Activated CD4-positive, alpha-beta T cell treated with anti-CD3 and anti-CD28 coated beads for 4 hours (primary cell): ENCODE measurements around the gene PRDM16.
A peak's percentile ranks its signal among the peaks of the same experiment; 100 is the strongest.

ENCODE experiments used
- DNase-seq, 2 donors: peaks; one replicate each; pipeline ENCODE4 v3.0.0-alpha.2; 2020

Gene PRDM16

DNA sequence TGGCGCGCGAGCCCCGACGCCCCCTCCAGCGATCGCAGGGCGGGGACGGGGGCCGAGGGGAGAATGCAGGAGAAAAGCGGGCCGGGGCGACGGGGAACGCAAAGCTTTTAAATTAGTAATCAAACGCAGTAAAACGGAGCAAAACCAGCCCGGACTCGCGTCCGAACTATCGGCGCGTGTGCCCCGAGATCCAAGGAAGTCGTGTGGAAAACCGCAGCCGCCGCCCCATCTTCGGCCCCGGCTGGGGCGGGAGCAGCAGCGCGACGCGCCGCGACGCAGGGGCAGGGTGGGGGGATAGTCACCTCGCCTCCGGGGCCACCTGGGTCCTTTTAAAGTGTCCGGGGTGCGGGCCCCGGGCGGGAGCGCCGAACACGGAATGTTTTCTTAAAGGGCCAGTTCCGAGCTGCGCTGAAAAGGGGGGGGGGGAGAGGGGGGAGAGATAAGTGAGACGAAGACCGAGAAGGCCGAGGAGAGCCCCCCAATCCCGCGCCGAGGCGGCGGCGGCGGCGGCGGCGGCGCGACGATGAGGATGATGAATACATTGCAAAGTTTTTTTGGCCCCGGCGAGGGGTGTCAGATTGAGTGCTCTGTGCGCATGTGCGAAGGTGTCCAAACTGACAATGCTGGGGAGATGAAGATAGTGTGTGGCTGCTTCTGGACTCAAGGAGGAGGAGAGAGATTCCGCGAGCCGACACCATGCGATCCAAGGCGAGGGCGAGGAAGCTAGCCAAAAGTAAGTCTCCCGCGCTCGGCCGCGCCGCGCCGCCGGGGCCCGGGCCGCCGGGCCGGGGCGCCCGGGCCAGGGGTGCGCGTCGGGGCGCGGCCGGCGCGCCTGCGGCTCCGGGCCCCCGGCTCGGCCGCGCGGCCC, at the start of gene PRDM16:
TSS of gene PRDM16 (plus strand) at position 640 of the 868 bp plus-strand sequence. CDS start at position 697, 57 bp downstream.
- DNase-seq: peak in 1 of 2 donors; percentile 31

DNA sequence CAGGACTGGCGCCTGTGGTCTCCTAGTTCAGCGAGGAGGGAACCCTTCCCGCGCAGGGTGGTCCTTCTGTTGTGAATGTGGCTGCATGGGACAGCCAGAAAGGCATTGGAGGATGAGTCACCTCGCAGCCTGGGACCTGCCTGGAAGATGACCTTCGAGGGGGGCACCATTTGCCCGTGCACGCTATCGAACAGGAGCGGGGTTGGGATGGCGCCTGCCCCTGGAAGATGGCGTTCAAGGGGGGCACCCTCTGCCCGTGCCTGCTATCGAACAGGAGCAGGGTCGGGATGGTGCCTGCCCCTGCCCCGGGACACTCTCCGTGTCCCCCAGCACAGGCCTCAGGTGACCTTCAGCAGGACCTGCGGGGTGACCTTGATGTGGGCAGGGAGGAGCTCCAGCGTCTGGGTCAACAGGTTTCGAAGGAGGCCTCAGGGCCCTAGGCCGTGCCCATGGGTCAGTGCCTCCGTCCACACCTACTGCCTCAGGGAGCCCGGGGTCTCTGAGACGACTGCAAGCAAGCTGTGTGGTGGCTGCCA, 49.4 kb upstream of the PRDM16 start:
- DNase-seq: no peak

GRCh38 chr1:3020263-3020909, 48.6 kb upstream of the PRDM16 start:
- no peak for DNase-seq

GRCh38 chr1:3021233-3021671, 47.8 kb upstream of the PRDM16 start, which contains the start of gene ACTRT2:
TSS of gene ACTRT2 (plus strand) at chr1:3021467. CDS start at chr1:3021687, 220 bp downstream.
- DNase-seq: no peak

DNA sequence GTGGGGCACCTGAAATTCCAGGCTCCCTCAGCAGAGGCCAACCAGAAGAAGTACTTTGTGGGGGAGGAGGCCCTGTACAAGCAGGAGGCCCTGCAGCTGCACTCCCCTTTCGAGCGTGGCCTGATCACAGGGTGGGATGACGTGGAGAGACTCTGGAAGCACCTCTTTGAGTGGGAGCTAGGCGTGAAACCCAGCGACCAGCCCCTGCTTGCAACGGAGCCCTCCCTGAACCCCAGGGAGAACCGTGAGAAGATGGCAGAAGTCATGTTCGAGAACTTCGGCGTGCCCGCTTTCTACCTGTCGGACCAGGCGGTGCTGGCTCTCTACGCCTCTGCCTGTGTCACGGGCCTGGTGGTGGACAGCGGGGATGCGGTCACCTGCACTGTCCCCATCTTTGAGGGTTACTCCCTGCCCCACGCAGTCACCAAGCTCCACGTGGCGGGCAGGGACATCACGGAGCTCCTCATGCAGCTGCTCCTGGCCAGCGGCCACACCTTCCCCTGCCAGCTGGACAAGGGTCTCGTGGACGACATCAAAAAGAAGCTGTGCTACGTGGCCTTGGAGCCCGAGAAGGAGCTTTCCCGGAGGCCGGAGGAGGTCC, 47.1 kb upstream of the PRDM16 start:
- no peak for DNase-seq

DNA sequence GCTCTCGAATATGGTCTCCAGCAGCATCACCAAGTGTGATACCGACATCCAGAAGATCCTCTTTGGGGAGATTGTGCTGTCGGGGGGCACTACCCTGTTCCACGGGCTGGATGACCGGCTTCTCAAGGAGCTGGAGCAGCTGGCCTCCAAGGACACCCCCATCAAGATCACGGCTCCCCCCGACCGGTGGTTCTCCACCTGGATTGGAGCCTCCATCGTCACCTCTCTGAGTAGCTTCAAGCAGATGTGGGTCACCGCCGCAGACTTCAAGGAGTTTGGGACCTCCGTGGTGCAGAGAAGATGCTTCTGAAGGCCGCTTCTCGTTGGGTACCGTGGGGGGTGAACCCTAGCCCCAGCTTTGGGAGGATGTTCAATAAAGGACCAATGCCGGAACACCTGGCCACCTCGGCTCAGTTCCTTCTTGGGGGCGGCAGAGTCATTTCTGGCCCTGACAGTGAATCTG, 46.5 kb upstream of the PRDM16 start:
- DNase-seq: no peak

- DNase-seq: no peak
Measured at GRCh38 chr1:3022976-3023375, 46.0 kb upstream of the PRDM16 start.

DNA sequence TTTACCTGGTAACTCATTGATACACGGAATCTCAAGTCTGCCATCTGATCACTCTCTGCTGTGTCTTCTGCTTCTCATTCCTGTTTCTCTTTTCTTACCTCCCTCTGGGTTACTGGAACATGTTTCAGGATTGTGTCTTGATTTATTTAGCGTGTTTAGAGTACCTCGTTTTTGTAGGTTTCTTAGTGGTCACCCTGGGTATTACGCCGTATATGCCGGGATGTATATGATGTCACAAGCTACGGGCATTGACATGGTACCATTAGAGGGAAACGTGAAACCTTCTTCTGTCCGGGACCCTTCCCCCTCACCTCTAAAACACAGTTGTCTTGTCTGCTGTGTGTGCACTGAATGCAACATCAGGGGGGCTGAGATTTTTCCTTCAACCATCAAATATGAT, 45.0 kb upstream of the PRDM16 start:
- DNase-seq: no peak

DNA sequence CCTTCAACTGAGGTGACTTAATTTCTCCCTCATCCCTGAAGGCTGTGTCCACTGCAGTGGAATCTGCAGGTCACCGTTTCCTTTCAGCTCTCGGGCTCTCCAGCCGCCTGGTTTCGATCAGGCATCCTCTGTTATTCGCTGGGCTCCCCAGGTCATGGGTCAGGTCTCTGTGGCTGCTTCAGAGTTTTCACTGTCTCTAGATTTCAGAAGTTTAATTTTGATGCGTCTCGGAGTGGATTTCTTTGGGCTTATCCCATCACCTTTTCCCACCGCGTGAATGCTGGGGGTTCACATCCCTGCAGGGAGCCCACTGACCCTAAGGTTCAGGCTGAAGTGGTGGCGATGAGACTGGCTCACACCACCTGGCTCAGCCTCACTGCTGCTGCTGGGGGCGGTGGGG, 44.4 kb upstream of the PRDM16 start:
- no peak for DNase-seq

GRCh38 chr1:3026124-3026523, 42.9 kb upstream of the PRDM16 start:
- DNase-seq: no peak

DNA sequence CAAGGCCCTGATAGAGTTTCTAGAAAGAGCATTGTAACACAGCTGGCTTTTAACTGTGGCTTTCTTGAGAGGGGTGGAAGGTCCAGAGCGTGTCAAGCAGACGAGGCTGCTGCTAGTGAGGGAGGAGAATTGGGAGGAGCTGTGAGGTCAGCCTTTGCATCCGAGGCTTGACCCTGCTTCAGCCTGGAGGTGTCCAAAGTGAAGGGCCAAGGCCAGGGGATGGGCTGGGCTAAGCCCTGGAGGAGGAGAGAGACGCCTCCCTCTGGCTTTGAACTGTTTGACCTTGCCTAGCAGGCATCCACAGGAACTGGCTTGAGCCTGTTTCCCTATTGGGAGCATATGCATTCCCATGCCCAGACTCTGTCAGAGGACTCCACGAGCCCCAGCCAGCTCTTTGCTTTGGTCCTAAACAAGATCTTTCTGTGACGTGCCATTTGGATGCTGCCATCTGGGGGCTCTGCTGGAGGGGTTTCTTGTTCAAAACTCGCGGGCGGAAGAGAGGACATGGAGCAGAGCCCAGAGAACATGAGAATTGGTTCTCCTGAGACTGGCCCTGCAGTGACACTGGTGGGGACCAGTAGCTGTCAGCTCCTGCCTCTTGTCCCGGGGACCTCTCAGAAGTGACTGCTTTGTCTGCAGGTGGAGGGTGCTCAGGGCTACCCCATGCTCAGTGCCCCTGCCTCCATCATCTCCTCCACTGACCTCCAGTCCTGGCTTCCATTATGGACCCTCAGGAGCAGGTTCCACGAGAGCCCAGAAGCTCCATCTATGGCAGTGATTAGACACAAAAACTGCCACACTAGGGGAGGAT, 42.2 kb upstream of the PRDM16 start:
- no peak for DNase-seq

GRCh38 chr1:3027611-3028371, 41.2 kb upstream of the PRDM16 start:
- no peak for DNase-seq

DNA sequence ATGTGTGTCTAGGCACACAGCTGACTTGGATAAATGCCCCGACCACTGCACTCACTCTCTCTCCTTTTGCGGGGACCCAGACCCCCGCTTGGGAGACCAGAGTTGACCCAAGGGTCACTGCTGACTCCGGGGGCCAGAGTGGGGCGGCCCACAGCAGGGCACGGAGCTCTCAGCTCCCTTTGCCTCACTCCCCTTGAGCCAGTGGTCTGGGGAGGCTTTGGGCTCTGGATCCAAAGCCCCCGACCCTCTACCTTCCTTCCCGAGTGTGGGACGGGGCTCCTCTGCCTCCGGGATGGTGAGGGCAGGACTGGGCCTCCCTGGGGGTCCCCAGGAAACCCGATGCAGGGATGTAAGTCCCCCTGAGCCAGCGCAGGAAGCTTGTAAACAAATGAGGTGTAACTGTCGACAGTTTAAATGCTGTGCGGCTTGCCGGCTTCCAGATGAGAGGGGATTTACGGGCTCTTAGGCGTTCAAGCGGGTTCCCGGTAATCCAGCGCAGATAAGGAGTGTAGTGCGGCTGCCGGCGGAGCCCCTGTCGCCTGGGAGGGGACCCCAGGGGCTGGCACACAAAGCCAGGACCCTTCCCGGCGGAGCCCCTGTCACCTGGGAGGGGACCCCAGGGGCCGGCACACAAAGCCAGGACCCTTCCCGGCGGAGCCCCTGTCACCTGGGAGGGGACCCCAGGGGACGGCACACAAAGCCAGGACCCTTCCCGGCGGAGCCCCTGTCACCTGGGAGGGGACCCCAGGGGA, 40.3 kb upstream of the PRDM16 start:
- DNase-seq: no peak

- no peak for DNase-seq
Measured at GRCh38 chr1:3029481-3029961, 39.5 kb upstream of the PRDM16 start.

GRCh38 chr1:3029991-3030662, 38.9 kb upstream of the PRDM16 start:
- DNase-seq: no peak

GRCh38 chr1:3030663-3031381, 38.2 kb upstream of the PRDM16 start:
- DNase-seq: no peak

- no peak for DNase-seq
Measured at GRCh38 chr1:3031401-3032221, 37.4 kb upstream of the PRDM16 start.

DNA sequence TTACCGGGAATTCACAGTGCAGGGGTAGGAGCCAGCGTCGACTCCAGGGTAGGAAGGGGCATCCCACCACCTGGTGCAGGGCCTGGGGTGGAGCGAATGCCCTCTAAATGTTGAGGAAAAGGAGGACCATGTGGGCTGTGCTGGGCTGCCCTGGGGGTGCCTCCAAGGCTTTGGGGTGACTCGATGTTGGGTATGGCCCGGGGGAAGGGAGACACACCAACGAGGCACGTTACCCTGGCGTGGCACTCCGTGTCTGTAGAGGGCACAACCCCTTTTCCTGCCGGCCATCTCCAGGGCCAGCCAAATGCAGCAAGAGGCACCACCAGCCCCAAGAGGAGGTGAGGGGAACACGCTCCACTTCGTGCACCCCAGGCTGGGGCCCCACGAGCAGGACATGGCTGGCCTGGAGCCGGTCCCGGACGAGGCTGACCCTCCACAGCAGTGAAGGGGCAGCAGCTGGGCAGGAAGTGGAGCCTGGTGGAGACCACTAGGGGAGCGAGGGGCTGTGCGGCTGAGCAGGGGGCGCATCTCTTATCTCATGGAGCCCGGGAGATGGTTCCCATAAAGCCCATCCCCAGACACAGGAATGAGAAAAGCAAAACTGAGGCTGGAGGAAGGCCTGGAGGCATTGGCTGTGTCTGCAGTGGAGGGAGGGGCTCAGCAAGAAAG, 36.5 kb upstream of the PRDM16 start:
- no peak for DNase-seq
